ENCODE results near the gene POLDIP3.
A peak's percentile ranks its signal among the peaks of the same experiment; 100 is the strongest.

The POLDIP3 gene

GRCh38 chr22:42648017-42648367 lies 33.3 kb upstream of the POLDIP3 start (continued):
- TF ChIP-seq ZNF18 (tag by site-specific recombination; IDR thresholded peaks at IDR 0.05), result no peak
- TF ChIP-seq ZNF138 (tag by site-specific recombination; IDR thresholded peaks at IDR 0.05; ENCODE audit: borderline replicate concordance), result no peak

- H3K27ac ChIP-seq (ENCODE audit: extremely low read depth, low read depth, low read length), result peak overlapping the region; percentile 43; the same call in 1 of the 2 replicates
- POLR2A ChIA-PET, result interaction anchor here (0.6 to 1.3 kb wide), 3 partner anchors 10 to 343 kb away, joined by 3 to 5 read pairs (median 4); partner anchors contain the start of gene POLDIP3
- no peak overlapping the region for H3K4me3 ChIP-seq (ENCODE audit: low read depth, low read length)
Measured at GRCh38 chr22:42646569-42647525, 32.2 kb upstream of the POLDIP3 start.

More at GRCh38 chr22:42646569-42647525, 32.2 kb upstream of the POLDIP3 start:
- TF ChIP-seq ZIC2 (tag by site-specific recombination; IDR thresholded peaks at IDR 0.05) (peak; percentile 71), ZNF280C (tag by site-specific recombination; IDR thresholded peaks at IDR 0.05) (no peak), GLIS2 (tag by site-specific recombination; IDR thresholded peaks at IDR 0.05) (peak; percentile 40), ZNF600 (tag by site-specific recombination; IDR thresholded peaks at IDR 0.05) (peak; percentile 48; the same call in 1 of the 2 replicates), ZBTB26 (tag by site-specific recombination; optimal IDR thresholded peaks at IDR 0.05) (no peak), ZNF423 (tag by site-specific recombination; IDR thresholded peaks at IDR 0.05) (peak; percentile 38; the same call in 1 of the 2 replicates), SCRT2 (tag by site-specific recombination; IDR thresholded peaks at IDR 0.05) (peak; percentile 26; the same call in 1 of the 2 replicates), ZNF398 (tag by site-specific recombination; IDR thresholded peaks at IDR 0.05) (peak; percentile 44), MZF1 (tag by site-specific recombination; IDR thresholded peaks at IDR 0.05; ENCODE audit: borderline replicate concordance) (no peak), ZNF18 (tag by site-specific recombination; IDR thresholded peaks at IDR 0.05) (peak; percentile 85), ZNF335 (tag by site-specific recombination; conservative IDR thresholded peaks at IDR 0.05) (peak; percentile 62), KLF1 (tag by site-specific recombination; IDR thresholded peaks at IDR 0.05) (peak; percentile 39; the same call in 1 of the 2 replicates), GLIS1 (tag by site-specific recombination; IDR thresholded peaks at IDR 0.05) (peak; percentile 97), ZNF488 (tag by site-specific recombination; IDR thresholded peaks at IDR 0.05) (no peak), ZNF777 (tag by site-specific recombination; IDR thresholded peaks at IDR 0.05; ENCODE audit: borderline replicate concordance) (no peak), REPIN1 (tag by site-specific recombination; IDR thresholded peaks at IDR 0.05; ENCODE audit: low read depth) (no peak), ZNF837 (tag by site-specific recombination; IDR thresholded peaks at IDR 0.05) (no peak)
- Histone ChIP-seq H3K9me3 (ENCODE audit: control insufficient read depth, insufficient read depth, low read depth, low read length) (no peaks in the 10 kb centered on the region), H3K36me3 (ENCODE audit: control insufficient read depth in 2 of 2, insufficient read depth in 1 of 2, low read length in 2 of 2) (no peaks in the 10 kb centered on the region; a peak in 1 of 3 replicates), H3K4me1 (ENCODE audit: control insufficient read depth, insufficient read depth, low read length) (peaks cover 22% of the 10 kb centered on the region)
- CTCF ChIA-PET, result interaction anchor here (0.6 to 3.1 kb wide), 3 partner anchors 25 to 273 kb away, joined by 3 to 18 read pairs (median 3); no protein-coding TSS in a partner anchor

Data from HEK293 (cell line).